NCI-H460 (cell line): ENCODE measurements around the gene SCG3. TPM values are rescaled to one million over a fixed set of nuclear protein-coding genes. Genes with fewer than 3 reads are reported as not detected.

Source experiments
- DNase-seq: peaks from one replicate; pipeline ENCODE4 v3.0.0-alpha.2; 2016; ENCODE audit warnings: low read depth; ENCODE audit errors: extremely low read depth
- total RNA-seq: library from RNA; depleted of rRNA; stranded (reverse); fragments of >200 nt; shearing (Covaris generic); gene quantifications from 2 replicates; pipeline ENCODE4 v1.2.3, GENCODE V29; 2014; rRNA removed

SCG3 gene
- total RNA-seq, 1 experiment from 2014 or later = not detected

- no peak for DNase-seq
Observed at GRCh38 chr15:51755790-51756189, 74.5 kb downstream of the SCG3 start.

DNA sequence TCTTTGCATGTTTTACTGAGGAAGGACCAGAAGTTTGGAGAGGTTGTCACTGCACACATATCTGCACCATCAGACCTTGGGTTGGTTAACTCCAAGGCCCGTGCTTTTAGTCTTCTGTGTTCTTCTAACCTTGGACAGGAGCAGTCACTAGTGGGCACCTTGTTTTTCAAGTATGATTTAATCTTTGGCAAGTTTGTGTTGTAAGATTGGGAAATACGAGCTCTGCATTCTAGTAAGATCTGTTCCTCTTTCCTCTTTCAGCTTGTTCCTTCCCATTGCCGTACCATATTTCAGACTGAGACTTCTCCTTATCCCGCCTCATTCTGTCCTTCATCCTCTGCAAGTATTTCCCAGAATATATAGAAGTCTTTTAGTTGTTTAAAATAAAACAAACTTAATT, 75.2 kb downstream of the SCG3 start:
- DNase-seq = no peak

DNA sequence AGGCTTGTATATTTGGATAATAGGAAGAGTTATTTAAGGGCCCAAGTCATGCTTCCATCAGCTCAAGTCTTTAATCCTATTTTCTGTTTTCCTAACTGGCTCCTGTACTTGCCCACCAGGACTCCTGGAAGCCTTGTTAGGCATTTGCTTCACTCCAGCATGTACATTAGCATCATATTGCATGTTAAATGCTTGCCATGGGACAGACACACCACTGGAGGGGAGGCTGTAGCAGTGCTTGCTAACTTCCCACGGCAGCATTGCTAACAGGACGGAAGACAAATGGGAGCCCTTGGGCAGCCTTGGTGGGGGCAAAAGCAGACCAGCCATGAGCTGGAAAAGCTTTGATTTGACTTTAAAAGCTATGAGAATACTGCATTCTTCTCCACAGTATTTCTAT, 76.1 kb downstream of the SCG3 start:
- DNase-seq = no peak

DNA sequence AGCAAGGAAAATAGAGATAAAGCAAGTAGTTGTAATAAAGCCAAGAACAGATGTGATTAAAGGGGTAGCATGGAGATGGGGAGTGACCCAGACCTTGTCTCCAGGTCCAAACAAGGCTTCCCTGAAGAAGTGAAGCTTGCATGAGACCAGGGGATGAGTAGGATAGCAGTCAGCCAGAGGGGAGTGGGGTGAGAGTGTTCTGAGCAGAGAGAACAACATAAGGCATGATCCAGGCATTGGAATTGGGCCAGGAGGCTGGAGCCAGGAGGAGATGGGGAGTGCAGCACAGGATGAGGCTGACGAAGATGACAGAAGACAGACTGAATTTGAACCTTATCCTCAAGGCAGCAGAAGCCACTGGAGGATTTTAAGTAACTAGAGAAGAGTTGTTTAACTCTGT, 77.3 kb downstream of the SCG3 start:
- no peak for DNase-seq

- DNase-seq = no peak
Observed at GRCh38 chr15:51759557-51760070, 78.3 kb downstream of the SCG3 start.

GRCh38 chr15:51760805-51761204, 79.5 kb downstream of the SCG3 start:
- no peak for DNase-seq

DNA sequence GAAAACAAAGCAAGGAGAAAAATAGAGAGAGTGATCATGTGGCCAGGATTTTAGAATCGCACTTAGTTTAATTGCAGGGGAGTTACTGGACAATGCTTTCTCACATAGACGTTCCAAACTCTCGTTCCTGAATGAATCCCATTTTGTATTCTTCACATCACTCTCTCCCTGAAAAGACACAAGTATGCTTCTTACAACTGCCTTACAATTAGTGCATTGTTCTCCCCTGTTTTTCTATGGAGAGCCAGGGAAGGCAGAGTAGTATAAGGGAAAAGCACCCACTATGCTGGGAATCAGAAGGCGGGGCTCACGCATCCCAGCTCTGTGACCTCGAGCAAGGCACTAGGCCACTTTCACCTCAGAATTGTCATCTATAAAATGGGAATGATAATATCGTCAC, 84.4 kb downstream of the SCG3 start:
- no peak for DNase-seq

GRCh38 chr15:51766341-51766740, 85.0 kb downstream of the SCG3 start:
- DNase-seq = no peak

GRCh38 chr15:51768018-51768417, 86.7 kb downstream of the SCG3 start:
- DNase-seq = no peak

Other genes starting within 250 kb of the SCG3 start
- 42.3 and 48.5 TPM in 2 replicates for gene DMXL2, start 58.7 kb upstream of the SCG3 start, total RNA-seq
- gene LYSMD2, start 56.2 kb downstream of the SCG3 start, total RNA-seq = 22.5 and 23.5 TPM in 2 replicates
- 0.72 TPM in 2 replicates for gene TMOD2, start 70.1 kb downstream of the SCG3 start, total RNA-seq
- gene TMOD3, start 148.2 kb downstream of the SCG3 start, total RNA-seq = 59.0 and 60.7 TPM in 2 replicates